ENCODE measurements around the gene CHRNA3. TPM values are rescaled to one million over a fixed set of nuclear protein-coding genes. Genes with fewer than 3 reads are reported as not detected.

Gene CHRNA3
- total RNA-seq, 2 donors from 2014 or later, result not detected

- TF ChIP-seq CTCF (IDR thresholded peaks at IDR 0.05), result no peak
- no peak overlapping the region for H3K27ac ChIP-seq
- DNase-seq (ENCODE audit: low spot score) (no peak), ATAC-seq (ENCODE audit: insufficient number of reproducible peaks, low FRiP score, low read depth) (no peak)
- peaks cover 38% of the 10 kb centered on the region for H3K36me3 ChIP-seq
- H3K27me3 ChIP-seq (replicated peaks; ENCODE audit: insufficient read depth), result no peaks in the 10 kb centered on the region
- H3K4me3 ChIP-seq, result no peak overlapping the region
- H3K9me3 ChIP-seq, result no peaks in the 10 kb centered on the region
- H3K4me1 ChIP-seq (ENCODE audit: control insufficient read depth in 1 of 2, low read depth in 2 of 2), result no peaks in the 10 kb centered on the region
These were observed 70.6 kb downstream of the CHRNA3 start for GRCh38 chr15:78550194-78550593.

Other genes starting within 250 kb of the CHRNA3 start
- gene IREB2, start 182.8 kb downstream of the CHRNA3 start, total RNA-seq, result 10 to 100 TPM; 16.5 to 35.6 TPM
- 1 to 10 TPM; 6.4 to 6.8 TPM for gene HYKK, start 113.4 kb downstream of the CHRNA3 start, total RNA-seq
- gene PSMA4, start 80.6 kb downstream of the CHRNA3 start, total RNA-seq, result 10 to 100 TPM; 66.2 to 97.5 TPM
- gene CHRNA5, start 55.5 kb downstream of the CHRNA3 start, total RNA-seq, result 1 to 10 TPM in 1 of 2 donors, under 1 TPM in 1; 0.27 to 1.6 TPM
- gene CHRNB4, start 20.2 kb upstream of the CHRNA3 start, total RNA-seq, result not detected
- 10 to 100 TPM; 15.6 to 60.2 TPM for gene ADAMTS7, start 190.5 kb upstream of the CHRNA3 start, total RNA-seq